Nucleus accumbens (tissue), 56 donors: Measurements from ENCODE around the gene CDT1.

Experiments used
- DNase-seq, 56 donors: peaks; one replicate each; lab custom pipeline; 2025; lab: John Stamatoyannopoulos, UW

CDT1 gene

DNA sequence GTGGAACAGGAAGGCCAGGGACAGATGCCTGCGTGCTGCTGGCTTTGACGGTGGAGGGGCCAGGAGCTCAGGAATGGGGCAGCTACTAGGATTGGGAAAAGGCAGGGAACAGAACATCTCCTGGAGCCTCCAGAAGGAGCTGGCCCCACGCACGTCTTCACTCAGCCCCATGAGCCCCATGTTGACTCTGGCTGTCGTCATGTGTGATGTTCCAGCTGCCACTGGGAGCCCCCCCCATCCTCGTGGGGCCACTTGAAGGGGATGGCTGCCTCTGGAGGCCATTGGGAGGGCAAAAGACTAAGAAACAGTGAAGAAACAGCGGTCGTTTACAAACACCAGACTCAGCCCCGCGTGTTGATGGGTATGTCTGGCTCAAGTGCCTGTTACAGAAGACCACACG lies 26.7 kb downstream of the CDT1 start:
- DNase-seq, result no peak

DNA sequence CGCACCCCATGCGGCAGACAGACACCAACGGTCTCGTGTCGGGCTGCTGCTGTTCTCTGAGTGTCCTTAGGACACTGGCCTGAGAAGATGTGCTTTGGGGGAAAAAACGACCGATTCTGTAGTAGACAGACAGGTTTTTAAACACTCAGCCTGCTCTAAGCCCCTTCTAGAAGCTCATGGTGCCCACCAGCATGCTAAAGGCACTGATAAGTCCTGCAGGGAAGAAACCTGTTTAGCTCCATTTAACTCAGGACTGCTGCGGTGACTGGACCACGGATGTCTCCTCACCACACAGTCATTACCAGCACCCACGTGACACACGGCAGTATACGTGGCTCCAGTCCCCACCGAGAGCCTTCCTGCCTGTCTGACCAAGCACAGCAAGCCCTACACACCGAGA lies 27.2 kb downstream of the CDT1 start:
- DNase-seq, result no peak

DNA sequence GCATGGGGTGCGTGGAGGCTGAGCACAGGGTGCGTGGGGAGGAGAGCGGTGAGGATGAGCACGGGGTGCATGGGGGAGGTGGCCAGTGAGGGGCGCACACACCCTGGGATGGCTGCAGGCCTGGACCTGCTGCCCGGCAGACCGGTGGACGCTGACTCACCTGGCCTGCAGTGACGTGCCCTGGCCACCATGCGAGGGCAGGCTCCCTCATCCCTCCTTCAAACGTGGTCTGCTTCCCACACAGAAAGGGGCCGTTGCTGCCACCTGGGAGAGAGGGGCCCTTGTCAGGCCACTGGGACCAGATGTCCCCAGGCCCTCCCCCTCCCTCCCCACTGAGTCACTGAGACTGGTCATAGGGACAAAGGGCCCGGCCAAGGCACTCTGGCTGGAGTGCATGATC lies 28.2 kb downstream of the CDT1 start:
- DNase-seq, result no peak

DNA sequence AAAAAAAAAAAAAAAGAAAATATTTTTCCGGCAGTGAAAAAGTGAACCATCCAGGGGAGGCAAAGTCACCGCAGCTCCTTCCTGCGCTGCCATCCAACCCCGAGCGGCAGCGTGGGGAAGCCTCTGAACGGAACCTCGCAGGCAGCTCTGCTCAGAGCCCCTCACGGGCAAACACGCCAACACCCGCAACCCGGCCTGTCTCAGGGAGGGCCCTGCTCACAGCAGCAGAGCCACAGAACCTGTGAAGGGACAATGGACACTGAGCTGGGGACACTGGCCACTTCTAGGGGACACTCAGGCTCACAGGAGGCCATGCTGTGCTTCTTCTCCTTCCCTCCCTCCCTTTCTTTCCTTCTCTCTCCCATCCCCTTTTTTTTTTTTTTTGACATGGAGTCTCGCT lies 29.5 kb downstream of the CDT1 start:
- DNase-seq, result no peak

DNA sequence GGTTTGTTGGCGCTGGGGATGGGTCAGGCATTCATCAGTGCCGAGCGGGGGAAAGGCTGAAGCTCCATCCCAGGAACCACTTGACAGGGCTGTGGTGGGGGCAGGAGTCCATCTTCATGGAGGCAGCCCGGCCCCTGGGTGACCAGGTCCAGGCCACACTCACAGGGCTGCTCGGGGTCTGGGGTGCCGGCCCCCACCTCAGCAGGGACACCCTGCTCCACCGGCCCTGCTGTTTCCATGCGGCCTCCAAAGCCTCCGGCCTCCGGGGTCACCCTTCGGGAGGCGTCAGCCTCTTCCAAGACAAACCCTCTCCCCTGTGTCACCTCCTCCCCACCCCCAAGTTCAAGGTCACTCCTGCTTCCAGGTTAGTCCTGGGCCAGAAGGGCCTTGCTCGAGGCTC lies 31.1 kb downstream of the CDT1 start:
- DNase-seq, result no peak

DNA sequence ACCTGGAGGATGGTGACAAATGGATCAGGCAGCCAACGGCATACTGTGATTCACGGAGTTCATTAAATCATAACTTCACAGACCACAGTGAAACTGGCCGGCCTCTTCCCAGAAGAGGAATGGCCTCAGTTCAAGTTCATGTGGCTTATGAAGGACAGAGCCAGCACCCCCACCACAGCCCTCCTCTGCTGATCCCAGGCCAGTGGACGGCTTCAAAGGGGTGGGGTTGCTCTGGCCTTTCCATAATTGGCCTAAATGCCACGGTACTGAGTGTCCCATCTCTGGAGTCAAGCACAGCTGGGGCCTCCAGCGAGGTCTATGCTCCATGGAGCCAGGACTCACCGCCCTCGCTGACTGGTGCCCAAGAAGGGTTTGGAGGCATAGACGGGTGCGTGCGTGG lies 31.8 kb downstream of the CDT1 start:
- no peak for DNase-seq

DNA sequence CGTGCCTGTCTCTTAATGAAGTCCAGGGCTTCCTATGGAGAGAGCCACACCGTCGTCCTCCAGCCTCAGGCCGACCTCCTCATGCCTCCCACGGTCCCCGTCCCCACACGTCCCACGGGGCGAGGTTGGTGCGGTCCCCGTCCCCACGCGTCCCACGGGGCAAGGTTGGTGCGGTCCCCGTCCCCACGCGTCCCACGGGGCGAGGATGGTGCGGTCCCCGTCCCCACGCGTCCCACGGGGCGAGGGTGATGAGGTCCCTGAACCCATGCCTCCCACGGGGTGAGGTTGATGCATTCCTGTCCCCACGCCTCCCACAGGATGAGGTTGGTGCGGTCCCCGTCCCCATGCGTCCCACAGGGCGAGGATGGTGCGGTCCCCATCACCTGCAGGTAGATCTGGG lies 32.2 kb downstream of the CDT1 start:
- DNase-seq, result no peak

DNA sequence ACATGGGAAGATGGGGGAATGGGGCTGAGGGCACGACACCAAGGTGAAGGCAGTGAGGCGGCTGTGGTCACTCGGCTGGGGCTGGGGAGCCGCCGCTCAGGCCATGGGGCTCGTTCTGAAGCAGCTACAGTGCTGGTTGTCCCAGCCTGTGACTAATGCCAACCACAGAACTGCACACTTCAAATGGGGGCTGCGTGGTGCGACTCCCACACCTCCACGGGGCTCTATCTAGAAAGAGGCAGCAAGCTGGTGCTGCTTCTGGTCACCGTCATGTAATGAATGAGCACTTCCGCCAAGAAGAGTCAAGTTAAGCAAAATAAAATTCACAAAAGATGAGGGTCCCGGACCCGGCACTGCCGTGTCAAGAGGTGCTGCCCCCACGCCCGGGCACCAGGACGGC lies 33.2 kb downstream of the CDT1 start:
- no peak for DNase-seq

DNA sequence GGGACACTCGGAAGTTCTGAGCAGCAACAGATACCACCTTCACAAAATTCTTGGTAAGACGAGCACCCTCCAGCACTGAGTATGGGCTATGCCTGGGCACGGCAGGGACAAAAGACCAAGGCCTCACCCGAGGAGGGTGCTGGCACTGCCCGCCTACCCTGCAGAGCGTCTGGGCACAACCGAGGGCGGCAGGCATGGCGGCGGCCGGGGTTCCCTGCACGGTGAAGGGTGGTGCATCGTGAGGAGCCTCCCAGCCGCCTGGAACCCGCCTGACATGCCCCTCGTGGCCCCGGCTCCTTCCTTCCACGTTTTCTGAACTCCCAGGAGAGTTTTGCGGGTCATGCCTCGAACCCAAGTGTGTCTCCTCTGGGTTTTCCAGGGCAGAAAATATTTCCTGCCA lies 34.2 kb downstream of the CDT1 start:
- DNase-seq, result no peak

DNA sequence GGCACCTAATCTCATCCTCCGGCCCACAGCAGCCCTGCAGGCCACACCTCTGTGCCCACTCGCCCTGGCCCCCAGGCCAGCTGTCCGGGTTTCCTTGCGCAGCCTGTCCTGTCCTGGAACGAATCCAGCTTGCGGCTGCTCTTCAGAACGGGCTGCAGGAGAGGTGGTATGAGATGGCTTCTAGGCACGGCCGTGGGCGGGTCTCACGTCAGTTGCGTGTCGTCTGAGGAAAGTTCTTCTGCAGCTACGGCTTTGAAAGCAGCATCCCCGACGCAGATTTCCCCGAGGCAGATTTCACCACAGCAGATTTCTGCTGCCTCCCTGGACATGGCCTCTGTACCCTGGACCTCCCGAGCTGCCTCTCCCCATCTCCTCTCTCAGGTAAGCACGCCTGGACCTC lies 35.0 kb downstream of the CDT1 start:
- no peak for DNase-seq

DNA sequence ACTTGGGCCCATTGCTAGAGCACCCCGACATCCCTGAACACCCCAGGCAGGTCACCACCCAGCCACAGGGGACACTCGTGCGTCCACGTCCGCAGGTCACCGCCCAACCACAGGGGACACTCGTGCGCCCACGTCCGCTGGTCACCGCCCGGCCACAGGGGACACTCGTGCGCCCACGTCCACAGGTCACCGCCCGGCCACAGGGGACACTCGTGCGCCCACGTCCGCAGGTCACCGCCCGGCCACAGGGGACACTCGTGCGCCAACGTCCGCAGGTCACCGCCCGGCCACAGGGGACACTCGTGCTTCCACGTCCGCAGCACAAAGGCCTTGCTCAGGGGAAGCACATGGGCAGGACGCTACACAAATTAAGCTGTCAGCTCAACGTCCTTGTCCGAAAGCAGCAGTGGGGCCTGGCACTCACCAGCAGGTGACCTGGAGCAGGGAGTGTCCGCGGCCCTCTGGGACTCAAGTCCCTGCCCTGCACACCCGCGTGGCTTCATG lies 35.5 kb downstream of the CDT1 start:
- DNase-seq, result no peak

DNA sequence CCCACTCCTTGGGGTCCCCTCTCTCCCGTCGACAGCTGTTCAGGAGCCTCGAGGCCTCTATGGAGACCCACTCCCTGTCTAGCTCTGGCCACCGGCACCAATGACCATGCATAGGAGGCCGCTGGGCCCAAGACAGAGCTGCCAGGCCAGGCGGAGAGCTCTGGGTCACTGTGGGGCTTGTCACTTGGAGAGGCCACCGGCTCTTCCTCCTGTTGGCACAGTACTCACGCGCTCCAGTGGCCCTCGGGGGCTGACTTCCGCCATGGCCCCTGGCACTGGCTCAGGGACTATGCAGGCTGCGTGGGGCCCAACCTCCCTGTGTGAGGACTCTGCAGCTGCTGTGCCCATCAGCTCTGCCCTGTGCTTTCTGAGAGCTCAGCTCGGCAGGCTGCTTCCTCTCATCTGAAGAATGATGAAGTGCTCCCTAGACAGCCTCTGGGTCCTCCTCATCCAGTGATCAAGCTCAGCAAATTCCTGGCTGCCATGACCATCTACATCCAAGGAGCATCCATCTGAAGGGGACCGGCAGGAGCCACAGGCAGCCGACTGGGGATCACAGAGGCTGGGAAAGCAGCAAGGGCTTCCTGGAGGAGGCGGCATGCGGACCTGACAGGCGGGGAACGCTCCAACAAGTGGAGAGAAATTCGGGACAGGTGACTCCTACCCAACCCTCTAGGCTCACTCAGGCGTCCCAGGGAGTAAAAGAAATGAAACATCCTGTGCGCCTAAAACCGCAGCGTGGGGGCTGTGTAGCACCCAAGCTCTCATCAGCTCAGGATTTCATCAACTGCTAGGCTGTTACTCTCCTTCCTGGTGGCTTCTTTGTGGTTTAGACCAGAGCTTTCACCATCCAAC lies 36.4 kb downstream of the CDT1 start:
- peak in 1 of 56 donors; percentile 9 for DNase-seq

DNA sequence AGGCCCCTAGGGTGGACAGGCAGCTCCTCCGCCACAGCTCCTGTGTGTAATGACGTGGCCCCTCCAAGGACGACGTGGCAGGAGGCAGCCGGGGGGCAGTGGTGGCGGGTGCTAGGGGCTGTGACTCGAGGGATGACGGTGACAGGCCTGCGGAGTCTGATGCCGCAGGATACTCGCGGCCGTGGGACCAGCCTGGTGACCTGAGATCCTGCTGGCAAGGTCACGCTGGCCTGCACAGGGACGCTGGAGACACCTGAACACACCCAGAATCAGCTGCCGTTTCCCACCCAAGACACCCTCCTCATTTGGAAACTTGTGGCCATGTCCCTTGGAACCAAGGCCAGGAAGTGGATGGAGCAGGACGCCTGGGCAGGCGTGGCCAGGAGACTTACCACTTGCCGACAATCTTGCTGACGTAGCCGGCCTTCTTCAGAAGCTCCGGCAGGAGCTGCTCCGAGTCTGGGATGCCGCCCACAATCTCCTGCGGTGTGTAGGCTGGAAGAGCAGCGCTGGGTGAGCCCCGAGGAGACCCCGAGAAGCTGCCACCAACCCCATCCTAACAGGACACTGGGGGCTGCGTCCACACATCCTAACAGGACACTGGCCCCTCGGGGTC lies 37.1 kb downstream of the CDT1 start:
- DNase-seq, result peak in 7 of 56 donors; percentile 11 to 53 (median 15)

DNA sequence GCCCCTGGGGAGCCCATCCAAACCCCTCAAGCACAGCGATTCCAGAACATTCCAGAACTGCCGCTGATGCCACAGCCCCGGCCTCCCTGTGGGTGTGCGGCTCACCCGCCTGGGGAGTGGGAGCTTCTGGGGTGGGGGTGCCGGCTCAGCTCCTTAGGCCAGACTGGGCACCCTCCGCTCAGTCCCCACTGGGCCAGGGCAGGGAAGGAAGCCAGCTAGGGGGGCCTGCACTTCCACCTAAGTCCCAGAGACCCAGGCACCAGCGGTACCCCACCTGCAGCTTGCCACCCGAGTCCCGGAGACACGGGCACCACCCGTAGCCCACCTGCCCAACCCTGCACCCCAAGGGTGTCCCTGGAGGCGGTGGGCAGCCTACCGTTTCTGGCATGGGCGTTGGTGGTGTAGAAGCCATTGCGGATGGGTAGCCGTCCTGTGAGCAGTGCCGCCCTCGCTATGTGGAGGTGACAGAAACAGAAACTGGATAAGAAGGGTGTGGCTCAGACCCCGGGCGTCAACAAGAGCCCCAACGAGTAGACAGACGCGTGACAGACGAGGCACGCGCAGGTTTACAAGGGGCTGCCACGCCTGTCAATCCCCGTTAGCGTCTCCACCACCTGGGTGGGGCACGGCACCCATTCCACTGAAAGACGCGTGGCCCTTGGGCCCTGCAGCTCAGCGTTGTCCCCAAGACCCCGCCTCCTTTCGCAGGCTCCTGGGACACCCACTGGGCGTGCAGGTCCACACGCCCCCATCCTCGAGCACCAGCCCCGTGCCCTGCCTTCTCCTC lies 38.1 kb downstream of the CDT1 start:
- peak in 1 of 56 donors; percentile 52 for DNase-seq

DNA sequence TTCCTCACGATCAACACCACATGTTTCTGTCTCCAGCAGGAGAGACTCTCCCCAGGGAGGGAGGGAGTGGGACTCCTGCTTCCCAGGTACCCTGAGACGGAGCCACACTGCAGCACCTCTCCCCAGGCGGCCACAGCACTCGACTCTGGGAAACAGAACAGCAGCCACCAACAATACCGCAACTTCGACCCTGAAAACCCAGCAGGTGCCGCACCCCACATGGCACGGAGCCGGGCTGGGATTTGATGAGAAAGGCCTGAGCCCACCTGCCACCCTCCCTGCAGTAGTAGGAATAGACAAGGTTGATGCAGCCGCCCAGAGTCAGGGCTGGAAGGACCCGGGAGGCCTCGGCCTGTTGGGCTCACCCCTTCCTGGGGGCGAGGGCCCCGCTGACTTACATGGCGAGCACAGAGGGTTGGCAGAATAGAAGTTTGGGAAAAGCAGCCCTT lies 38.7 kb downstream of the CDT1 start:
- DNase-seq, result no peak

DNA sequence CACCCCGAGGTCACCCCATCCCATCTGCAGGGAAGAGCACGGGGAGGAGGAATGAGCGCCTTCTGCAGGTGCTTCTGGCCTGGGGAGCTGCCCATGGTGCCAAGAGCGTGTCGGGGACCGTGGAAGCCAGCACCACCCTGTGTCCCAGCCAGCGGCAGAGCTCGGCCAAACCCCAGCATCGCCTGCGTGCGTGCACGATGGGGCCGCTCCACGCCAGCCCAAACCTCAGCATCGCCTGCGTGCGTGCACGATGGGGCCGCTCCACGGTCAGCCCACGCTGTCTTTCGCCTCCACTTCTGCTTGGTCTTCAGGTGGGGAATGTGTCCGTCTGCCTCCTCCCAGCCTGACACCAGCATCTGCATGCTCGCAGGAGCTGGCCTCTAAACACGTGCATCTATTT lies 39.2 kb downstream of the CDT1 start:
- DNase-seq, result no peak

DNA sequence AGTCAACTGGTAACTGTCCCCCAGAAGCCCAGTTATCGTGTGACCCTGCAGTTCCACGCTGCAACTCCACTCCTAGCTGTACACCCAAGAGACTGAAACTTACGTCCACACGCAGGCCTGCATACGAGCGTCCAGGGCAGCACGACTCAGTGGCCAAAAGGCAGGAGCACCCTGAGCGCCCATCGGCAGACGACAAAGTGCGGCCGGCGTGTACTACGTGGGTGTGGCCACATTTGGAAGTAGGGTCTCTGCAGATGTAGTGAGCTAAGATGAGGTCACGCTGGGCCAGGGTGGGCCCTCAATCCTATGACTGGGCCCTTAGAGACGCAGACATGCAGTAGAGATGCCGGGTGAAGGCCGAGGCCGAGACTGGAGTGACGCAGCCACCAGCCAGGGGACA lies 39.7 kb downstream of the CDT1 start:
- no peak for DNase-seq

DNA sequence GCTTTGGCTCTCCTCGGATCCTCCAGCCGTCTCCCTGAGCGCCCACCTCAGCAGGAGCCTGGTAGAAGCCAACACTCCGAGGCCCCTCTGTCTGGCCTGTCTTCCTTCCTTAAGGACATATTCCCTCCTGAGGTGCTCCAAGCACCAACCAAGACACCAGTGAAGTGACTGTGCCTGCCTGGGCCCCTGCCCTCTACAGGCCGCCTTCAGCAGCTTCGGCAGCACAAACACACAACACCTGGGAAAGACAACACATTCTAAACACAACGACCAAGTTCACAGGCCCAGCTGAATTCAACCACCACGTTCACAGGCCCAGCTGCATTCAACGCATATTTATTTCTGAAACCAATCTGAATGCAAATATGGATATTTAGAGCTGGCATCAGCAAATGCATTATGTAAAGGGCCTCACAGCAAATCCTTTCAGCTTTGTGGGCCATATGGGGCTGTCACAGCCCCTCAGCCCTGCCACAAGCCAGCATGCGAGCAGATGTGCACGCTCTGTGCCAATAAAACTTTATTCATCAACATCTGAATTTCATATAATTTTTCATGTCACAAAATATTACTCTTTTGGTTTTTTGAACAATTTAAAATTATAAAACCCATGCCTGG lies 40.9 kb downstream of the CDT1 start:
- DNase-seq, result no peak

DNA sequence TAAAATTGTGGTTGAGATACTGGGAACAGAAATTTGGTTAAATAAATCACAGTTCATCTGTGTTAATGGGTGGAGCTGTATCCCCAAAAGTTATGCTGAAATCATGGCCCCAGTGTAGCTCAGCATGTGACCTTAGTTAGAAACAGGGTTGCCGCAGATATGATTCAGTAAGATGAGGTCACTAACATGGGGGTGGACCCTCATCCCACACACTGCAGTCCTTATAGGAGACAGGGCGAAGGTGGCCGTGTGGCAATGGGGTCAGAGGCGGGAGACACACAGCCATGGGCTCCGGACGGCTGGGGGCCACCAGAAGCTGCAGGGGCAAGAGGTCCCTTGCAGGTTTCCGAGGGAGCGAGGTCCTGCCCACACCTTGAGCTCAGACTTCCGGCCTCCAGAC lies 42.5 kb downstream of the CDT1 start:
- no peak for DNase-seq

DNA sequence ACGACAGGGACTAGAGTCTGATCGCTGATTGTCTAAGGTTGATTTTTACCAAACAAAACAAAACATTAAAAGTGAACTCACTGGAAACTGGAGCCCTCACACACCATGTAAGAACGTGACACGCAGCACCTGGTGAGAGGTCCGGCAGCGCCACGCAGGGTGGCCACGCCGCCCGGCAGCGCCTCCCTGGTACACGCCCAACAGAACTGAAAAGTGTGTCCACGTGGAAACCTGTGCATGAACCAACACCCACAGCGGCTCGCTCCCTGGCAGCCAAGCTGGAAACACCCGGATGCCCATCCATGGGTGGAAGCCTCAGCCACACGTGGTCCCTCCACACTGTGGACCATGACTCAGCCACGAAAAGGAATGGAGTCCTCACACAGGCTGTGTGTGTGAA lies 44.1 kb downstream of the CDT1 start:
- no peak for DNase-seq

DNA sequence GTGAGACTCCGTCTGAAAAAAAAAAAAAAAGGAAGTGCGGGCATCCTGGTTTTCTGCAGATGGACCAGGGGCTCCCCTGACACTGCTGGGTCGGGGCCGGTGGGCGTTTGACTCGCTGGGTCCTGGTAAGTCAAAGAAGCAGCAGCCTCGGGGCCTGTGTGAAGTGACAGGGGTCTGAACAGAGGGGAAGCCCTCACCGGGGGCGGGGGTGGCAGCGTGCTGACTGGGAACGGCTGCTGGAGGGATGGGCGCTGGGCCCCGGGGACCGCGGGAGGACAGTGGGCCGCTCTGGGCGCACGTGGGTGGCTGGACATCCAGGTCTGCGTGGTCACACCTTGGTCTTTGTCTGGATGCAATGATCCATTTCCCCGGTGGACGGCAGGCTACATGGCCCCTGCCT lies 45.0 kb downstream of the CDT1 start:
- no peak for DNase-seq
